ENCODE results near the gene CLCN2.

CLCN2 gene

DNA sequence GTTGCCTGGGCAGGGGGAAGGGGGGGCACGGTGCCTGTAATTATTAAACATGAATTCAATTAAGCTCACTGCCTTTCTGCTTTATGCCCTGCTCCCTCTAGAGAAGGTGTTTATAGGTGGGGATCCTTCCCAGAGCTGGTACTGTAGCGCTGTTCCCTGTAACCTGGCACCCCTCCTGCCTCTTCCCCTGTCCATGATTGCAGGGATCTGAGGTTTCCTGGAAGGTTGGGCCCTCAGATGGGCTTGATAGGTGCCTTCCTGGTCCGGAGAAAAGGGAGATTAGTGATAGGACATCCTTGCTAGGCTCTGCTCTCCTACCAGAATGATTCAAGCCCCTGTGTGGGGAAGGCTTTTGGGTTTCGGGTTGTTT is 26.1 kb downstream of the CLCN2 start:
- TF ChIP-seq, protein P1, sequence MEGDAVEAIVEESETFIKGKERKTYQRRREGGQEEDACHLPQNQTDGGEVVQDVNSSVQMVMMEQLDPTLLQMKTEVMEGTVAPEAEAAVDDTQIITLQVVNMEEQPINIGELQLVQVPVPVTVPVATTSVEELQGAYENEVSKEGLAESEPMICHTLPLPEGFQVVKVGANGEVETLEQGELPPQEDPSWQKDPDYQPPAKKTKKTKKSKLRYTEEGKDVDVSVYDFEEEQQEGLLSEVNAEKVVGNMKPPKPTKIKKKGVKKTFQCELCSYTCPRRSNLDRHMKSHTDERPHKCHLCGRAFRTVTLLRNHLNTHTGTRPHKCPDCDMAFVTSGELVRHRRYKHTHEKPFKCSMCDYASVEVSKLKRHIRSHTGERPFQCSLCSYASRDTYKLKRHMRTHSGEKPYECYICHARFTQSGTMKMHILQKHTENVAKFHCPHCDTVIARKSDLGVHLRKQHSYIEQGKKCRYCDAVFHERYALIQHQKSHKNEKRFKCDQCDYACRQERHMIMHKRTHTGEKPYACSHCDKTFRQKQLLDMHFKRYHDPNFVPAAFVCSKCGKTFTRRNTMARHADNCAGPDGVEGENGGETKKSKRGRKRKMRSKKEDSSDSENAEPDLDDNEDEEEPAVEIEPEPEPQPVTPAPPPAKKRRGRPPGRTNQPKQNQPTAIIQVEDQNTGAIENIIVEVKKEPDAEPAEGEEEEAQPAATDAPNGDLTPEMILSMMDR (IDR thresholded peaks at IDR 0.05; ENCODE audit: control insufficient read depth, insufficient read depth, low read depth, low read length, missing control alignments): no peak
- DNase-seq (ENCODE audit: low read depth): no peak
- H3K4me3 ChIP-seq (ENCODE audit: control insufficient read depth, low read depth, low read length): peak overlapping the region; percentile 61; the same call in 1 of the 2 replicates

DNA sequence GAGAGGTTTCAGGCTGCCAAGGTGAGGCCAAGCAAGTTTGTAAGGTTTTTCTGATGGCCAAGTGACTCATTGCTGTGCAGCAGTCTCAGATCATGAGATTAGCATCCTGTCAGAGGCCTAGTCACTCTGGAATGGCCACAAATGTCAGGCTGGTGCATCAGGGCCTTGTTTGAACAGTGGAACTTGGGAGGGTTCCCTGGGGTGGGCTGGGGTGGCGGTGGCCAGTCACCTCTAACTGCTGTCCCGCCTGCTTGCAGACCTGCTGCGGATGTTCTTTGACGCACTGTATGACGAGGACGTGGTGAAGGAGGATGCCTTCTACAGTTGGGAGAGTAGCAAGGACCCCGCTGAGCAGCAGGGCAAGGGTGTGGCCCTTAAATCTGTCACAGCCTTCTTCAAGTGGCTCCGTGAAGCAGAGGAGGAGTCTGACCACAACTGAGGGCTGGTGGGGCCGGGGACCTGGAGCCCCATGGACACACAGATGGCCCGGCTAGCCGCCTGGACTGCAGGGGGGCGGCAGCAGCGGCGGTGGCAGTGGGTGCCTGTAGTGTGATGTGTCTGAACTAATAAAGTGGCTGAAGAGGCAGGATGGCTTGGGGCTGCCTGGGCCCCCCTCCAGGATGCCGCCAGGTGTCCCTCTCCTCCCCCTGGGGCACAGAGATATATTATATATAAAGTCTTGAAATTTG is 26.8 kb downstream of the CLCN2 start:
- H3K4me3 ChIP-seq (ENCODE audit: control insufficient read depth, low read depth, low read length): no peak overlapping the region
- DNase-seq (ENCODE audit: low read depth): no peak
- TF ChIP-seq, protein P1 (IDR thresholded peaks at IDR 0.05; ENCODE audit: control insufficient read depth, insufficient read depth, low read depth, low read length, missing control alignments): no peak

DNA sequence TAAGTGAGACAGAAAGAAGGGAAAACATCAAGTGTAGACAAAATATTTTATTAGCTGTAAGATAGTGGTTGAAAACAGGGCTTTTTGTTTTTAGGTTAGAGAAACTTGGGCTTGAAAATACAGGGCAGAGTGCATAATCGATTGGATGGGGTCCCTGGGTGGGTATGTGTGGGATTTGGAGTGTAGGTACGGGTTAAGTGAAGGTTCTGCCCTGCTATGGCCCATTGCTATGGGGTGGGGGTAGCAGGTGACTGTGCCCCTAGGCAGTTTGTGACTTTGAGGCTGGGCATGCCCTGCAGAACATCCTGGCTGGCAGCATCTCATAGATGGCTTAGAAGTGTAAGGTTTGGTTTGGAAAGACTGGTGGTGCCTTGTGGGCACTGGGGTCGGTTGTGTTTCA is 27.7 kb downstream of the CLCN2 start:
- TF ChIP-seq, protein P1 (IDR thresholded peaks at IDR 0.05; ENCODE audit: control insufficient read depth, insufficient read depth, low read depth, low read length, missing control alignments): no peak
- DNase-seq (ENCODE audit: low read depth): no peak
- H3K4me3 ChIP-seq (ENCODE audit: control insufficient read depth, low read depth, low read length): no peak overlapping the region

DNA sequence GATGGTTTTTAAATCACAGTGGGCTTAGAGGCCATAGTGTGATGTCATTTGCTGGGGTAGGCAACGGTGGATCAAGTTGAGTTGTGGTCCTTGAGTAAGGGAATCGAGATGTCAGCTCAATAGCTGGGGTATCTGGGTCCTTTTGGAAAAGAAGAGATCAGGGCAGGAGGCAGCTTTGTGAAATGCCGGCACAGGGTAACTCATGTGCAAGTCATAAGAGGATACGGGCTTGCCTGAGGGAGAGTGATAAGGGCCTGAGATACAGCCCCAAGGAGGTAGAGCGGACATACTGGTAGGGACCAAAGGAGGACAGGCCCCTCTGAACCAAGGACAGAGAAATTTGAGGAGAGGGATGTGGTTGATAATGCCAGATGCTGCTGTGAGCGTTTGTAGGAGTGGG is 28.2 kb downstream of the CLCN2 start:
- no peak for DNase-seq (ENCODE audit: low read depth)
- no peak overlapping the region for H3K4me3 ChIP-seq (ENCODE audit: control insufficient read depth, low read depth, low read length)
- TF ChIP-seq, protein P1 (IDR thresholded peaks at IDR 0.05; ENCODE audit: control insufficient read depth, insufficient read depth, low read depth, low read length, missing control alignments): no peak

DNA sequence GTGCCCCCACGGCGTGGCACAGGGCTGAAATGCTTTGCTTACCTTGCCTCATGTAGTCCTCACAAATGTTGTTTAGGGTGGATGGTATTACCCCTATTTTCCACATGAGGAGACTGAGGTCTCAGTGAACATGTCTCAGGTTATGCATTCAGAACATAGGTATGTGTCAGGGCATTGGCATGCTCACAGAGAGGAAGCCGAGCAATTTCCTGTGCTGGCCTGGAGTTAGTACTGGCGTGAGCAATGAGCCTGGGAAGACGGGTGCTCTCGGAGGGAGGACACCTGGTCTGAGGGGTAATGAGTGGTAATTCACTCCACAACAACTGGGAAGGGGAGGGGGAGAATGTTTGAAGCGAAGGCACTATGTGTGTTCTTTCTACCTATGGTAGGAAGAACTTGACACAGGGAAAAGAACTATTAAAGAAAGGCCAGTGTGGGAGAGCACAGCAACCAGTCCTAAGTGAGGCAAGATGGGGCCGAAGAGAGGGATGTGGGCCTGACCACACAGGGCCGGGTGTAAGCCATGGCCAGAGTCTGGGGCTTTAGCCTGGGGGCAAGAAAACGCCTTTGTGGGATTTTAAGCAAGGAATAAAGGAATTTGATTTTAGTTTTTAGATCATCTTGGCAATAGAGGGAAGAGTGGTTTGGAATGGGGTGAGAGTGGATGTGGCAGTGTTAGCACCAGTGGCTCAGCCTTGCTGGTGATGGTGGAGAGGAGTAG is 28.9 kb downstream of the CLCN2 start:
- TF ChIP-seq, protein P1 (IDR thresholded peaks at IDR 0.05; ENCODE audit: control insufficient read depth, insufficient read depth, low read depth, low read length, missing control alignments): no peak
- DNase-seq (ENCODE audit: low read depth): peak; percentile 65
- no peak overlapping the region for H3K4me3 ChIP-seq (ENCODE audit: control insufficient read depth, low read depth, low read length)

DNA sequence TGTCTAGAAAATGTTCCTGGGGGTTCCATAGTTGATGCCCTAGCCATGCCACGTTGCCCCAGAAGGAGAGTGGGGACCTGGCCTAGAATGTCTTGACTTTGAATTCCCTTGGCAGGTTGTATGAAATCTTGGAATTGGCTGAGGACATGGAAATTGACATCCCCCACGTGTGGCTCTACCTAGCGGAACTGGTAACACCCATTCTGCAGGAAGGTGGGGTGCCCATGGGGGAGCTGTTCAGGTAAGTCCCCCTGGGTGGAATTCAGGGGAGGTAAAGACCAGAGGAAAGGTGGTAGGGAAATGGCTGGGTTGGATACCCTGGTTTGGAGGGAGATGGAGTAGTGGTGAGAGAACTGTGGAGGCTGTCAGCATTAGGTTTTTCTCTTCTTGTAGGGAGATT is 32.9 kb downstream of the CLCN2 start:
- TF ChIP-seq, protein P1 (IDR thresholded peaks at IDR 0.05; ENCODE audit: control insufficient read depth, insufficient read depth, low read depth, low read length, missing control alignments): no peak
- DNase-seq (ENCODE audit: low read depth): no peak
- no peak overlapping the region for H3K4me3 ChIP-seq (ENCODE audit: control insufficient read depth, low read depth, low read length)
